Cardiac muscle cell (in vitro differentiated cells and primary cell): ENCODE data around the gene RAB30. TPM values are rescaled to one million over a fixed set of nuclear protein-coding genes. Genes with fewer than 3 reads are reported as not detected.
"Not testable (repeated sequence)": the region's sequence is repeated elsewhere in the genome, so short reads cannot be mapped to it uniquely, and the experiment has no call there.

Experiments
- DNase-seq, 2 donors: peaks; one replicate each; pipeline versions ENCODE4 v3.0.0 to v3.0.0-alpha.2; 2010 to 2017; ENCODE audit warnings: low read depth in 1 of 2, low spot score in 1 of 2
- H3K27ac ChIP-seq: fragments of 200-600 bp; sonication (generic); 2 replicates; pipeline ENCODE4 v1.5.1; 2016
- H3K27me3 ChIP-seq: fragments of 200-600 bp; sonication (generic); 2 replicates; pipeline ENCODE4 v1.6.0; 2016; ENCODE audit warnings: control low read depth
- H3K36me3 ChIP-seq: fragments of 200-600 bp; sonication (generic); 2 replicates; pipeline ENCODE4 v1.5.1; 2016; ENCODE audit warnings: control low read depth
- H3K4me1 ChIP-seq: fragments of 200-600 bp; sonication (generic); 2 replicates; pipeline ENCODE4 v1.8.1; 2017; ENCODE audit warnings: low read depth, mild to moderate bottlenecking, mixed run types
- H3K4me3 ChIP-seq: fragments of 200-600 bp; sonication (generic); 2 replicates; pipeline ENCODE4 v1.5.1; 2016; ENCODE audit warnings: mild to moderate bottlenecking
- H3K9me3 ChIP-seq: fragments of 200-600 bp; sonication (generic); 2 replicates; pipeline ENCODE4 v1.5.1; 2017; ENCODE audit warnings: low read depth, mild to moderate bottlenecking, control low read depth
- polyA plus RNA-seq: library from polyadenylated mRNA; unstranded; fragments of >200 nt; fragmentation: Nextera tagmentation; extraction: Ambion mirVana; gene quantifications from 2 replicates; pipeline ENCODE4 v1.2.1, GENCODE V29; 2016
- total RNA-seq: library from RNA; depleted of rRNA; stranded (reverse); fragments of >200 nt; gene quantifications from 2 replicates; pipeline ENCODE4 v1.2.3, GENCODE V29; 2016
- TF ChIP-seq, protein P1 (sequence below): IDR thresholded peaks from 2 replicates; pipeline ENCODE4 v1.5.1; 2012; ENCODE audit warnings: low read depth, mild to moderate bottlenecking, low read length

RAB30 gene
- total and polyA plus RNA-seq, 2 experiments from 2014 or later: 4.3 to 9.8 TPM

- Histone ChIP-seq H3K9me3 (no peaks in the 10 kb centered on the region), H3K27me3 (no peaks in the 10 kb centered on the region), H3K27ac (no peak overlapping the region), H3K4me1 (no peaks in the 10 kb centered on the region), H3K36me3 (no peaks in the 10 kb centered on the region), H3K4me3 (no peak overlapping the region)
- TF ChIP-seq, protein P1, sequence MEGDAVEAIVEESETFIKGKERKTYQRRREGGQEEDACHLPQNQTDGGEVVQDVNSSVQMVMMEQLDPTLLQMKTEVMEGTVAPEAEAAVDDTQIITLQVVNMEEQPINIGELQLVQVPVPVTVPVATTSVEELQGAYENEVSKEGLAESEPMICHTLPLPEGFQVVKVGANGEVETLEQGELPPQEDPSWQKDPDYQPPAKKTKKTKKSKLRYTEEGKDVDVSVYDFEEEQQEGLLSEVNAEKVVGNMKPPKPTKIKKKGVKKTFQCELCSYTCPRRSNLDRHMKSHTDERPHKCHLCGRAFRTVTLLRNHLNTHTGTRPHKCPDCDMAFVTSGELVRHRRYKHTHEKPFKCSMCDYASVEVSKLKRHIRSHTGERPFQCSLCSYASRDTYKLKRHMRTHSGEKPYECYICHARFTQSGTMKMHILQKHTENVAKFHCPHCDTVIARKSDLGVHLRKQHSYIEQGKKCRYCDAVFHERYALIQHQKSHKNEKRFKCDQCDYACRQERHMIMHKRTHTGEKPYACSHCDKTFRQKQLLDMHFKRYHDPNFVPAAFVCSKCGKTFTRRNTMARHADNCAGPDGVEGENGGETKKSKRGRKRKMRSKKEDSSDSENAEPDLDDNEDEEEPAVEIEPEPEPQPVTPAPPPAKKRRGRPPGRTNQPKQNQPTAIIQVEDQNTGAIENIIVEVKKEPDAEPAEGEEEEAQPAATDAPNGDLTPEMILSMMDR: no peak
- DNase-seq: no peak
Observed at GRCh38 chr11:82945682-82946081, 126.0 kb downstream of the RAB30 start.

- DNase-seq, H3K9me3 ChIP-seq, H3K27ac ChIP-seq, H3K36me3 ChIP-seq, H3K4me3 ChIP-seq, H3K4me1 ChIP-seq, H3K27me3 ChIP-seq: not testable (repeated sequence)
Observed at GRCh38 chr11:82945041-82945440, 126.7 kb downstream of the RAB30 start.

DNA sequence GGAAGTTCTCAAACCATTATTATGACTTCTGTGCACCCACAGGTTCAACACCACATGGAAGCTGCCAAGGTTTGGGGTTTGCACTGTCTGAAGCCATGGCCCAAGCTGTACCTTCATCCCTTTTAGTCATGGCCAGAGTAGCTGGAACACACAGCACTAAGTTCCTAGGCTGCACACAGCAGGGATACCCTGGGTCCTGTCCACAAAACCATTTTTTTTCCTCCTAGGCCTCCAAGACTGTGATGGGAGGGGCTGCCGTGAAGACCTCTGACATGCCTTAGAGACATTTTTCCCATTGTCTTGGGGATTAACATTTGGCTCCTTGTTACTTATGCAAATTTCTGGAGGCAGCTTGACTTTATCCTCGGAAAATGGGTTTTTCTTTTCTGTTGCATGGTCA, 127.5 kb downstream of the RAB30 start:
- no peak overlapping the region for H3K27ac ChIP-seq
- no peak overlapping the region for H3K4me3 ChIP-seq
- no peaks in the 10 kb centered on the region for H3K9me3 ChIP-seq
- no peaks in the 10 kb centered on the region for H3K4me1 ChIP-seq
- TF ChIP-seq, protein P1: no peak
- no peaks in the 10 kb centered on the region for H3K36me3 ChIP-seq
- DNase-seq: no peak
- H3K27me3 ChIP-seq: no peaks in the 10 kb centered on the region

GRCh38 chr11:82943430-82943829, 128.3 kb downstream of the RAB30 start:
- H3K27me3 ChIP-seq, H3K27ac ChIP-seq, H3K9me3 ChIP-seq, H3K4me3 ChIP-seq, H3K36me3 ChIP-seq, H3K4me1 ChIP-seq, DNase-seq: not testable (repeated sequence)

DNA sequence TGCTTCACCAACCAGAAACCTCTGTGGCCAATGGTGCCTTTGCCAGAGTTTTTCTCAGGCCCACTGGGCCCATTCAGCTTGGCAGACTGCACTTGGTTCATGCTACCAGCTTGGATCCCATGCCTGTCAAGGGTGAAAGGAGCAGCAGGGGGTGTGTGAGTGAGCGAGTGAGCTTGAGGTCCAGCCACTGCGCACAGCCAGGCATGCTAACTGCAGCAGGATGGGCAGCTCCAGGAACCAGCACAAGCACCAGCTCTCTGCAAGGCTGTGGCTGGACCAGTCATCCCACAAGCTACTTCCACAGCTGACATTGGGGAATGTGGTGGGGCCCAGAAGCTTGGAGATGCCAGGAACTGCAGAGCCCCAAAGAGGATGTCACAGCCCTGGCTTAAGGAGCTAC, 129.3 kb downstream of the RAB30 start:
- H3K36me3 ChIP-seq: no peaks in the 10 kb centered on the region
- TF ChIP-seq, protein P1: no peak

DNA sequence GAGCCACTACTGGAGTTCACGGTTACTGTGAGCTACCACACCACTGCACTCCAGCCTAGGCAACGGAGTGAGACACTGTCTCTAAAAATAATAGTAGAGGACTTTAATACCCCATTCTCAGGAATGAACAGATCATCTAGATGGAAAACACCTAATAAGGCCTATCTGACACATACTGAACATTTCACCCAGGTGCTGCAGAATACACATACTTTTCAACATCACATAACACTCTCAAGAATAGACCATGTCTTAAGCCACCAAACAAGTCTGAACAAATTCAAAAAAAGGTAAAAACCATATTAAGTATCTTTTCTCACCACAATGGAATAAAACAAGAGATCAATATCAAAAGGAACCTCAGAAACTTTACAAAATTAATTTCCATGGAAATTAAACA, 132.2 kb downstream of the RAB30 start:
- no peak overlapping the region for H3K4me3 ChIP-seq
- H3K27ac ChIP-seq: no peak overlapping the region
- no peaks in the 10 kb centered on the region for H3K27me3 ChIP-seq
- TF ChIP-seq, protein P1: no peak
- H3K9me3 ChIP-seq: no peaks in the 10 kb centered on the region
- no peak for DNase-seq
- no peaks in the 10 kb centered on the region for H3K36me3 ChIP-seq
- H3K4me1 ChIP-seq: no peaks in the 10 kb centered on the region

More for the DNA sequence above, 129.3 kb downstream of the RAB30 start:
- H3K4me3 ChIP-seq: no peak overlapping the region
- DNase-seq: no peak
- H3K4me1 ChIP-seq: no peaks in the 10 kb centered on the region
- H3K27me3 ChIP-seq: no peaks in the 10 kb centered on the region
- H3K27ac ChIP-seq: no peak overlapping the region
- H3K9me3 ChIP-seq: no peaks in the 10 kb centered on the region

GRCh38 chr11:82937554-82937953, 134.1 kb downstream of the RAB30 start:
- Histone ChIP-seq H3K4me1 (no peaks in the 10 kb centered on the region), H3K27me3 (no peaks in the 10 kb centered on the region), H3K36me3 (no peaks in the 10 kb centered on the region), H3K9me3 (no peaks in the 10 kb centered on the region), H3K4me3 (no peak overlapping the region), H3K27ac (no peak overlapping the region)
- DNase-seq: no peak
- TF ChIP-seq, protein P1: no peak
